NCI-H187 (cell line): ENCODE results near the gene CD200.

Experiments
- DNase-seq, 2 experiments: peaks; one replicate each; lab custom pipeline; 2025; lab: John Stamatoyannopoulos, UW

The CD200 gene, protein sequence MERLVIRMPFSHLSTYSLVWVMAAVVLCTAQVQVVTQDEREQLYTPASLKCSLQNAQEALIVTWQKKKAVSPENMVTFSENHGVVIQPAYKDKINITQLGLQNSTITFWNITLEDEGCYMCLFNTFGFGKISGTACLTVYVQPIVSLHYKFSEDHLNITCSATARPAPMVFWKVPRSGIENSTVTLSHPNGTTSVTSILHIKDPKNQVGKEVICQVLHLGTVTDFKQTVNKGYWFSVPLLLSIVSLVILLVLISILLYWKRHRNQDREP

DNA sequence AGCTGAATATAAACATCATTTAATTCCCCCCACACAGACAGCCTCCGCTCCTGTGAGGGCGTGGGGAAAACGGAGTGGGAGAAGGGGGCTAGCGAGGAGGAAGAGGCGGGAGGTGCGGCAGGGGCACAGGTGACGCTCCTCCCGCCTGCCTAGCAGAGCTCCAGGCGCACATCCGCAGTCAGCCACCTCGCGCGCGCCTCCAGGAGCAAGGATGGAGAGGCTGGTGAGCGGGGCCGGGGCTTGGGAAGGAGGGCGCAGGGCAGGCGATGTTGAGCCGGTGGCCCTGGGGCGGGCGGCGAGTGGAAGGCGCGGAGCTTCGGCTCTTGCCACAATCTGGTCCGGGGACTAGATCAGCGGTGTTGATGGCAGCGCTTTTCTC lies at the start of gene CD200:
CD200 (plus strand) TSS at position 155 of the 379 bp plus-strand sequence; CDS start at position 212, 57 bp downstream.
- no peak for DNase-seq

DNA sequence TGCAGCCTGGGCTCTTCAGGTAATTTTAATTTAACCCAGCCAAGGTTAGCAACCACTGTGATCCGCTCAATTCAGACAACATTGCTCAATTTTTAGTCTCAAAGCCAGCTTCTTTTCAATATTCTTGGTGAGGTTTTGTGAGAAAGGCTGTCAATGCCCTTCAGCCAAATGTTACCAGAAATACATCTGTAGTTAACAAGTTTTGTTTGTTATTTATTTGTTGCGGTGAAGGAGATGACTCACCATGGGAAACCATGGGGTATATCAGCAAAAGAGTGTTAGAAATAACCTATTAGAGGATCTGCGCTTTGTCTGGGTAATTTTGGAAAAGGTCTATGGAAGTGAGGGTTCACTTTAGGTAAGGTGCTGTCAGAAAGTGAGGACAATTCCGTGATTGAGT lies 43.9 kb upstream of the CD200 start:
- no peak for DNase-seq

DNA sequence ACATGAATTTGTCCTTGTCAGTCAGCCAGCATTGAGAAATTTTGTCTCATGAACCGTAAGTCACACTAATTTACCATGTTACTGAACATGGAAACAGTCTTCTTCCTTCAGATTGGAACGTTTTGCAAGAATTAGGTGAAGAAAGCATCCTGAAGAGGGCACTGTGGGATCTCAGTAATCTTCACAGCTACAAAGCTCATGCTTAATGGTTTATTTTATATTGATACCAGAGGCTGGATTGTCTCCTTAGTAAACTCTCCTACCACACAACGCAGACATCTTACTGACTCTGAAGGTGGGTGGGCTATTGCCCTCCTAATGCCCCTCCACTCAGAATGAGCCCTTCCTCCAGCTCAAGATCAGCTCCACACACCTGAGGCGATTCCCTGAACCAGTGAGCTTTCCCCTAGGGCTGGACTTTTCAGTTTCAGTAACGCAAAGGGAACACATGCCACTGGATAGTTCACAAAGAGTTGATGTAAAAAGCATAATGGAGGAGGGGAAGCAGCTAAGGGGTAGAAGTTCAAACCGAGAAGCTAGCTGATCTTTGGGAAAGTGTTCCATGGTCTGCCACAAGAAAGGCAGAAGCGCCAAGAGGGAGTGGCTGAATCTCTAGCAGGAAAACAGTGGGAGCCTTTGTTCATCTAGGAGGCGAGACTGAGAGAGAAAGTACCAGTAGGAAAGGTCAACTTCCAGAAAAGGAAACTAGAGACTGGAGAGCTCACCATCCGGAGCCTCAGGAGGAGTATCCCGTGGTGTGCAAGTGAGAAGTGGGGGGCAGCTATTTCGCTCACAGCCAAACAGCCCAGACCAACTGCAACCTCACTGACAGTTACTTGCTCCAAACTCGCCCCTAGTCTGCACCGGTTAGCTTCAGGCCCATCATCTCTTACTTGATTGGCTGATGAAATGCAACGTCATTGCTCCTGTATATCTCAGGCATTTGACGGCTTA lies 39.3 kb upstream of the CD200 start, which contains the start of gene SLC9C1:
SLC9C1 (minus strand) TSS at position 849 of the 954 bp plus-strand sequence. CDS start 7,425 bp downstream, outside the sequence.
- no peak for DNase-seq

DNA sequence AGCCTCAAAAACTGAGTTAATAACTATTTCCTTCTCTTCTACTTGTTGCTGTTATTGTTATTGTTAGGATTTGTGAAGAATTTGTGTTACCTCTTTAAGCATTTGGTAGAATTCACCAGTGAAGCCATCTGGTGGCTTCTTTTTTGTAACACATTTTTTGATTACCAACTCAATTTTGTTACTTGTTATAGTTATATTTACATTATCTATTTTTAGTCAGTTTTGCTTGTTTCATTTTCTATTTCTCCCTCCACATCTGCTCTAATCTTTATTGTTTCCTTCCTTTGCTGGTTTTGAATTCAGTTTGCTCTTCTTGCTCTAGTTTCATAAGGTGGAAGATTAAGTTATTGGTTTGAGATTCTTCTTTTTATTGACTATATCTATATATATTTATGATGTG lies 35.2 kb upstream of the CD200 start:
- DNase-seq, result no peak

DNA sequence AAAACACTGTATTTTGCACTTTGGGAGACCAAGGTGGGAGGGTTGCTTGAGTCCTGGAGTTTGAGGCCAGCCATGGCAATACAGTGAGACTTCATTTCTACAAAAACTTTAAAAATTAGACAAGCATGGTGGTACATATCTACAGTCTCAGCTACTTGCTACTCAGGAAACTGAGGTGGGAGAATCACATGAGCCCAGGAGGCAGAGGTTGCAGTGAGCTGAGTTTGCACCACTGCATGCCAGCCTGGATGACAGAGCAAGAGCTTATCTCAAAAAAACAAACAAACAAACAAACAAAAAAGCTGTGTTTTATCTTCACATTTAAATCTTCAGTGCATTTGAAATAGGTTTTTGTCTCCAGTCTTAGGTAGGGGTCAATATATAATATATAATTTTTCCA lies 34.2 kb upstream of the CD200 start:
- no peak for DNase-seq

DNA sequence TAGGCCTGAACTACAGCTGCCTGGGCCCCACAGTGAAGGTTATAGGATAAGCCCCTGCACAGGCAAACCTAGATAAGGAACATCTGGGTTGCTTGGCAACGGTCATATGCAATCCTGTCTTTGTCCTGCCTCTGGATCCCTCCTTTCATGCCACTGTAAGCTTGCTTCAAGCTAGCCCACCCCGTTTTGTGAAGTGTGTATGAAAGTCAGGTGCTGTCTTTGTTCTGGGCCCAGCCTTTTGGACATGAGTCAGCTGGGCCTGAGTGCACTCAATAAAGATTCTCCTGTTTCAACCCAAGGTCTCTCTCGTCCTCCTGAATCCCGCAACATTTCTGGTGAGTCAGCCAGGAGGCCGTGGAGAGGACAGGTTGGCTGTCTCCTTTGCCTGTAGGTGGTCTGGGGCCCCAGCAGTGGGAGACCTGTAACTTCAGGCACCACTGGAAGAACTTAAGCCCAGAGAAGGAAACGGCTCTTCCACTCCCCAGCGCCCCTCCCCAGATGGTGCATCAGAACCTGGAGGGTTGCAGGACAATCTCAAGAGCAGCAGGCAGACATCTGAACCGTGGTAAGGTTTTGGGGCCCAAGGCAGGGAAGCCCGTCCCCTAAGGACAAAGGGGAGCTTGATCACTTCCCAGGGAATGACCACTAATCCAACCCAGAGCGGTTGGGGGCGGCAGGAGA lies 30.7 kb upstream of the CD200 start:
- no peak for DNase-seq

DNA sequence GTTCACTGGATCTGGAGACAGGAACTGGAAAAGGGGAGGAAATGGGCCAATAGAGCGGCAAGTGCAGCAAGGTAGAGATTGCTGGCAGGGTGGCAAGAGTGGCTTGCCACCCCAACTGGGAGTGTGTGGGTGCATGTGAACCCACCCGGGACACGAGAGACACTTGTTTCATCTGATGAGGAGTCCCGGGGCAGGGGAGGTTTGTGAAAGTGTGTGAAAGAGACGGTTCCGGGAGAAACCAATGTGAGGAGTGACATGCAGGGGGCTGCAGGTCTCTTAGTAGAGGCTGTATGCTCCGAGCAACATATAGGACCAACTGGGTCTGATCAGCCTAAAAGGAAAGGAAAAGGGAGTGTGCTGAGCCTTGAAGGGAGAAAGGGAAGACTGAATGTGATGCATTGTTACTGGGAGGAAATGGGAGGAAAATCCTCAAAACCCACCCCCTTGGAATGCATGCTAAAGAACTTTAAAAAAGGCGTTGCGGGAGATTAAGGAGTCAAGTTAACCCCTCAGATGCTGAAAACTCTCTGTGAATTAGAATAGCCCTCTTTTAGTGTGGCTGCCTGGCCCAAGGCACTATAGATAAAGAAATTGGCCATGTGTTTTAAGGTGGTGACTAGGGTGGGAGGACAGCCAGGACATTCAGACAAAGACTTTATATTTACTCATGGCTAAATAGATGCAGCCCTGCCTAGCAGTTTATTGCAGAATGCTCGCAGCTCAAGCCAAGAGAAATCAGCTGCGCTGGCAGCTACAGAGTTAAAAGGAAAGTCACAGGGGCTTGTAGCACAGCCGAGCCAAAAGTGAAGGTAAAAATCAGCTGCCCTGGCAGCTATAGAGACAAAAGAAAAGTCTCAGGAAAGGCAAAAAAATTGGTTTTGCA lies 29.8 kb upstream of the CD200 start:
- no peak for DNase-seq

DNA sequence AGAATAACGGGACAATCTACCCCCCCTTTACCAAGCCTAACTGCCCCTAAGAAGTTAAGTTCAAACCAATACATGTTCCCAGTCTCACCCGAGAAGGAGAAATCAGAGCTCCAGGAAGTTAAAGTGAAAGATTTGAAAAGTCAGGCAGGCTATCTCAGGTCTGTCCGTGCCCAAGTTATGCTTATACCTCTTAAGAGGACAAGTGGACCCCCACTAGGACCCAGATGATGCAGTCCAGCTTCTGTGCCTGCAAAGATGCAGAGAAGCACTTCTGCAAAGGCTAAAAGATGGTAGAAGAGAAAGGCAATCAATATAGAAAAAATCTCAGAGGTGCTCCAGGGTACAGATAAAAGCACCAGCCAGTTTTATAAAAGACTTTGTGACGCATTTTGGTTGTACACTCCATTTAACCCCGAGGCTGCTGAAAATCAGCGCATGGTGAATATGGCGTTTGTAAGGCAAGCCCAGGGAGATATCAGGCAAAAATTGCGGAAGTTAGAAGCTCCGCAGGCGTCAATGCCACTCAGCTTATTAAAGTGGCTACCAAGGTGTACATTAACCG lies 29.1 kb upstream of the CD200 start:
- no peak for DNase-seq

DNA sequence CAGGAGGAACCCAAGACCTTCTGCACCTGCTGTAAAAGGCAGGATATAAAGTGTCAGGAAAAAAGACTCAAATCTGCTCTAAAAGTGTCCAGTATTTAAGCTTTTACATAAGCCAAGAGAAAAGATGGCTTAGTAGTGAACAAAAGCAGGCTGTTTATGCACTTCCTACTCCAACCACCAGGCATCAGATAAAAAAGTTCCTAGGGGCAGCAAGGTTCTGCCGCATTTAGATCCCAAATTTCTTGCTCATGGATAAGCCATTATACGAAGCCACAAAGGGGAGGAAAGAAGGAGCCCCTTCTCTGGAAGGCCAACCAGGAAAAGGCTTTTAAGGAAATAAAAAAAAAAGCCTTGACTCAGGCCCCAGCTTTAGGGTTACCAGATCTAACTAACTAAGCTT lies 28.3 kb upstream of the CD200 start:
- DNase-seq, result no peak

DNA sequence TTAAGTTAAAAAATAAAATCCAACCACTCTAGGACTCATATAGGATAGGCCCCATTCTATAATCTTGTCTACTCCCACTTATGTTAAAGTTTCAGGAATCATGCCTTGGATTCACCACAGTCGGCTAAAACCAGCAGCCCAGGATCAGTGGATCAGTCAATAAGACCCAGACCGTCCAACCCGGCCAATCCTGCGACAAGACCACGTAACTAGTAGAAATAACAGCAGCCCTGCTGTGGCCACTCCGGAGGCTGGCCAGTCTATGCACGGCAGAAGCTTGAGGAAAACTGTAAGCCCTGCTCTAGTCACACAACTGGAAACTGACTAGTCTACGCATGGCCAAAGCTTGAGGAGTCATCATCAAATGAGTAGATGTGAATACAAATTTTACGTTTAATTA lies 26.1 kb upstream of the CD200 start:
- no peak for DNase-seq

DNA sequence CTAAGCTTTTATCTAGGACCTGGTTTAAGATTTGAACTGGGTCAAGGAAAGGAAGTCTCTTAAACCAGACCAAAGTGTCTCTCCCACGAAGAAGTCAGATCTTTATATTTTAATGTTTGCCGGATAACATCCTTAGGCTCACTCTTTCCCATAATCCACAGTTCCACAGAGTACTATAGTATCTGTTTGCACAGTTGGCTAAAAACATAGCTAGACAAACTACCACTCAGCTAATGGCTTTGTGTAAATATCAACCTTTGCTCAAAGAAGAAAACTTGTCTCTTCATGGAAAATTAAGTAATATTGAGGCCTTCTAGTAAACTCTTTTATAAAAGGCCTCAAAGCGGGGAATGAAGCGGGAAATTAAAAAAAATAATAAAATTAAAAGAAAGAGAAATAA lies 25.4 kb upstream of the CD200 start:
- DNase-seq, result no peak

DNA sequence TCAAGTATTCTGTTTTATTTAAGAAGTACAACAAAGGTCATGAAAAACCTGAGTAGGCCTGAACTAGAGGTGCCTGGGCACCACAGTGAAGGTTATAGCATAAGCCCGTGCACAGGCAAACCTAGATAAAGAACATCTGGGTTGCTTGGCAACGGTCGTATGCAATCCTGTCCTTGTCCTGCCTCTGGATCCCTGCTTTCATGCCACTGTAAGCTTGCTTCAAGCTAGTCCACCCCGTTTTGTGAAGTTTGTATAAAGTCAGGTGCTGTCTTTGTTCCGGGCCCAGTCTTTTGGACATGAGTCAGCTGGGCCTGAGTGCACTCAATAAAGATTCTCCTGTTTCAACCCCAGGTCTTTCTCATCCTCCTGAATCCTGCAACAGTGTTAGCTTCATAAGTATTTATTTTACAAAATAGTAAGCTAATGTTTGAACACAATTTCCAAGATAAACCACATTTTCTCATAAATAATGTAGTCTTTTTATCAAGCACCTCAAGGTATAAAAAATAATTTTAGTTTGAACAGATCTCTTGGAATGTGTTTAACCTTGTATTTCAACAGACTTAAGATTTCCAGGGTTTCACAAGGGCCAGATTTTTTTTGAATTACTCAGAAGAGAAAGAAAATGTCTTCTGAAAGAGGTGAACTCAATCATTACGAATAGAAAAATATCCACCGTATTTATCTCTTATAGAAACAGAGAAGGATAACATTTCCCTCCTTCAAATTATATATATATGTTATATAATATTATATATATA lies 24.6 kb upstream of the CD200 start:
- peak in 1 of 2 experiments; percentile 15 for DNase-seq

DNA sequence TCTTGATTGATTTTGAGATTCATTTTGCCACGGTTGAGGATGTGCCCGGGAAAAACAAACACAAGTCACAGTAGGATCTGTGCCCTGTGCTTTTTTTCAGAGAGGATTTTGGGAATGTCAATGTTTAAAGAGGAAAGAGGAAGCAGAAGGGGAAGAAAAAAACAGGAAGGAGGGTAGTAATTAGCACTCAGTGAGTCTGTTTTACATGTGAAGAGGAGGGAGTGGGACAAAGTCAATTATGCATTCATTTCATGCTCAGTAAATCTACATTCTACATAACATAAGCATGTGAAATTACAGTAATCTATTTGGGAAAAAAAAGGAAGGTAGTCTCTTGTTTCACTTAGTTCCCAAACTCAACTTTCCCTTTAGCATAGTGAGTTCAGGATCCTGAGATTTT lies 18.3 kb upstream of the CD200 start:
- DNase-seq, result no peak

DNA sequence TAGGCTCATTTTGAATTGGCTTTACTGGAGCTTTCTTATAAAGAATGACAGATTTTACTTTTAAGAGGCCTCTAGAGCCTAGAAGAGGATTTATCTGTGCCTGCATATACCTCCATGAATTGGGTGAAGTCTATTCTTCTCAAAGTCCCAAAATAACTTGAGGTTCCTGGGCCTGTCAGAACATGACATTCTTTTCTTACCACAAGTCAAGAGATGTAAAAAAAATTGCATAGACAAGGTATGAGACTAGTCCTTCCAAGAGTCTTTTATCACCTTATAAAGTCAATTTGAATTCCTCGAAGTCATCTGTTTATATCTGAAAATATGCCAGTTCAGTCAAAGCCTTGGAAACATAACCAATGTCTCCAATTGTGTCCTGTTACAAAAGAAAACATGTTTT lies 17.2 kb upstream of the CD200 start:
- no peak for DNase-seq

DNA sequence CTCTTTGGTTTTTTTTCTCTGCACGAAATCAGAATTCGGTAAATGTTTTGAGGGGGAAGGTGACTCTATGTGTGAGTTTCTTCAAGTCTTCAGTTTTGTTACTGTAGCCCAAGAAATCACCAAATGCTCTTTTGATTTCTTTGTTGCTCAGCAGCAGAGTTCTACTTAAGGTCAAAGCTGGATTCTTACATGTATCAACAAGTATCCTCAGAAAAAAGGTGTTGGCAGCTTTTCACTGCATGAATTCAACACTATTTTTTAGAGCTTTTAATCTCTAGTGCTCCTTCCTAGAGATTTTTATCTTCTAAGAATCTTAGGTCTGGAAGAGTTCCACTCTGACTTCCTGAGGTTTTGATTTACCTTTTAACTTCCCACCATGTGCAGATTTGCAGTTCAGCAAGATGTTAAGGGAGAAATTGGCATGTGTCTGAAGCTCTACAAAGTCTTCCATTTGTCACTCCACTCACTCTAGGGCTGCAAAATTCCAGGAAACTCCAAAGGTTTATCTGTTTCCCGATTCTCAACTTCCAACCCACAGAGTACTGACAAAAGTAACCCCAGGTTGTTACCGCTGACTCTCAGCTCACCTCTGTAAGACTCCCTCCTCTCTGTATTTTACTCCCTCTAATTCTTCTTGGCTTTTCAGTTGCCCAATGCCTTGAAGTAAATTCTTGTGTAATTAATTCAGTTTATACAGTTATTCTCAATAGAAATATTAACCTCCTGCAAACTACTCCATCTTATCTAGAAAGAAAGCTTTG lies 13.3 kb upstream of the CD200 start:
- DNase-seq, result no peak

DNA sequence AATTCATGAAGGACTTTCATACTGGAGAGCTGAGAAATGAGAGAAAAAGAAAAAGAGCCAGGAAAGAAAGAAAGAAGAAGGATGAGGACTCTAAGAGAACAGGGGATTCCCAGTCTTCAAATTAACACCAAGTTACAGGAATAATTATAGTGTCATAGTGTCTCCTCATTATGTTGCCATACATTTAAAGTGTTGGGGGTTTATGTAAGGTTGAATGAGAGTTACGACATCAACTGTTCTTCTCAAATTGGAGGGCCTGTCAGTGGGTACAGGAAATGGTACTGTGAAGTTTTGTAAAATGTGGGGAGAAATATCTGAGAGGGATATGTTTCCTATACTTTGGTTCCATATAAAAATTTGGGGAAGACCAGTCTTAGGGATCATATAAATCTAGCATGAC lies 12.3 kb upstream of the CD200 start:
- DNase-seq, result no peak

DNA sequence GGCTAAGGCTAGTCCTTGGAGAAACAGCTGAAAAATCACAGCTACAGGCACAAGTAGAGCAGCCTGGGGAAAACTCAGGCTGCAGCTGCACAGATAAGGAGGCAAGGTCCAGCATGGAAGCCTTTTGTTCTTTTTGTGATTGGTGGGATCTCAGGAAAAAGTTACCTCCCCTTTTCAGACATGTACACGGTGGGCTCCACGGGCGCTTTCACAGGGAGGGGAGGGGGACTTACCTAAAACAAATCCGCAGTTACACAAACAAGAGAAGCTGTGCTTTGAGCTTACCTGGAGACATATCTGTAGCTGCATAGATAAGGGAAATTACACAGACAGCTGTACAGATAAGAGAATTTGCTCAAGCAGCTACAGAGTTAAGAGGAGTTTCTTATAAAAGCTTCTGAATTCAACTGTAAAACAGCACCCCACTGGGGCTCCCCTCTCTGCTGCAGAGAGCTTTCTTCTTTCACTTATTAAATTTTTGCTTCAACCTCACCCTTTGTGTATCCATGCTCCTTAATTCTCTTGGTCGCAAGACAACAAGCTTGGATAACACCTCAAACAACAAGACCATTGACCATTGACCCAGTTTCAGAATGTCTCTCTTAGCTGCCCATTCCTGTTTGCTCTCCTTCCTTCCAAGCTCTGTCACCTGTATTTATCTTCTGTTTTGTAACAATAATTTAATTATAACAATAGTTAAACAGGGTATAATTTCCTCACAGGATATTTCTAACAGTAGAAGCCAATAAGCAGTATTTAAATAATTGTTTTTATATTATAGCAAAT lies 10.9 kb upstream of the CD200 start:
- no peak for DNase-seq

DNA sequence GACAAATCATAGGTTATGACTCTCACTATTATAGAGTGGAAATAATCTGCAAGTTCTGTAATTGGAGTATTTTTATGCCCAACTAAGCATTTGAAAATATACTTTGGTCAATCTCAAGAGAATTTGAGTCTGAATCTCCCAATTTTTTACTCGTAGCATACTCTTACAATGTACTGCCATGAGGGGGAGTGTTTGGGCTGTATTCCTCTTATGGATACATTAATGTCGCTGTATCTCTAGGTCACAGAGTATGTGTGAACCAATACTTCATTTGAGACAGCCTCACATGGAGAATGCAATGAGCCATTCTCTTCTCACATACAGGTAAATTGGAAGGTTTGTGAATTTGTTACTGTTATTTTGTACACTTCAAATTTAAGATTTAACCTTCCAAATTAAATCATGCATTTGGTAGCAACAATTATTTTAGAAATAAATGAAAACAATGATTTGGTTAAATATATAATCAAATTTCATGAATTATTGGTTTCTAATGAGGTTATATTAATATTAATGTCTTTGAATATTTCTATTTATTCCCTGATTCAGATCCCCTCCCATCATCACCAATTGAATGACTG lies 5.5 kb upstream of the CD200 start:
- no peak for DNase-seq

DNA sequence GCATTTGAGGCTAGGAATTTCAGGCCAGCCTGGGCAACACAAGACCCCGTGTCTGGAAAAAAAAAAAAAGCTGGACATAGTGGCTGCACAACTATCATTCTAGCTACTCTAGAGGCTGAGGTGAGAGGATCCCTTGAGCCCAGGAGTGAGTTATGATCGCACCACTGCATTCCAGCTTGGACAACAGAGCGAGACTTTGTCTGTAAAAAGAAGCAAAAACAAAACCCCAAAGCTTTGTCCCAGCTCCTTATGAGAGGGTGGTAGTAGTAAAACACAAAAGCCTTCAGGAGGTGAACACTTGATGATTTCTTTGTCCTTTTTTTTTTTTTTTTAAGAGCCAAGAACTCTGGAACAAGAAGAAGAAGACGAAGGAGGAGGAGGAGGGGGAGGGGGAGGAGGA lies 1.1 kb upstream of the CD200 start:
- no peak for DNase-seq
